GM21717 (cell line): ENCODE data around the gene TPPP2.
"Not testable (repeated sequence)": the region's sequence is repeated elsewhere in the genome, so short reads cannot be mapped to it uniquely, and the experiment has no call there.

Source experiments
- ATAC-seq: cut with Tn5 transposase; IDR thresholded peaks from one replicate; pipeline ENCODE4 v1.9.1; 2021; ENCODE audit warnings: mild to moderate bottlenecking, moderate library complexity; ENCODE audit not compliant: unreplicated experiment

TPPP2 gene

DNA sequence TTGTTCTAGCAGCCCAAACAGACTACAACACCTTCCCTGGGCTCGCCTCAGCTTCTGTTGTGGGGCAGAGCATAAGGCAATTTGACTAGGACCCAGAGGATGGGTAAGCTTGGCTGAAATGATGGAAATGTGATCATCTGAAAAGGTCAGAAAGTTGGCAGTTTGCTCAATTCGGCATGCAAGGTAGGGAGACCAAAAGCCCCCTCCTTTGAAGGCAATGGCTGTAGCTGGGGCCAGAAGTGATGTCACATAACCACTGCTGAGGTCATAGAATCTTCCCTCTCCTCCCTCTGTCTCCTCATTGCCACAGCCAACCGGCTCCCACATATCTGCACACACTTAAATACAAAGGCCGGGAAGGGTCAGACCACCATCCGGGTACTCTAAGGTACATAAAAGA, at the start of gene TPPP2:
TPPP2 (plus strand) TSS at position 301 of the 400 bp plus-strand sequence. CDS start 365 bp downstream, outside the sequence.
- ATAC-seq: no peak

DNA sequence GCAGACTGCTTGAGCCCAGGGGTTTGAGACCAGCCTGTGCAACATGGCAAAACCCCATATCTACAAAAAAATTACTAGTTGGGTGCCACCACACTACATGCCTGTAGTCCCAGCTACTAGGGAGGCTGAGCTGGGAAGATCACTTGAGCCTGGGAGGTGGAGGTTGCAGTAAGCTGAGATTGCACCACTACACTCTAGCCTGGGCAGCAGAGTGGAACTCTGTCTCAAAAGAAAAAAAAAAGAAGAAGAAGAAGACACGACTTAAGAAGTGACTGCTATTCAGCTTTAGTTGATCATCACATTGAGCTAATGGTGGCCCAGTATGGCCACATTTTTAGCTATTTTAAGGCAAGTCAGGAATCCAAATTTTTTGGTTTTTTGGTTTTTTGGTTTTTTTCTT, 49.1 kb upstream of the TPPP2 start:
- ATAC-seq: no peak

GRCh38 chr14:20982646-20983369, 47.2 kb upstream of the TPPP2 start:
- no peak for ATAC-seq

DNA sequence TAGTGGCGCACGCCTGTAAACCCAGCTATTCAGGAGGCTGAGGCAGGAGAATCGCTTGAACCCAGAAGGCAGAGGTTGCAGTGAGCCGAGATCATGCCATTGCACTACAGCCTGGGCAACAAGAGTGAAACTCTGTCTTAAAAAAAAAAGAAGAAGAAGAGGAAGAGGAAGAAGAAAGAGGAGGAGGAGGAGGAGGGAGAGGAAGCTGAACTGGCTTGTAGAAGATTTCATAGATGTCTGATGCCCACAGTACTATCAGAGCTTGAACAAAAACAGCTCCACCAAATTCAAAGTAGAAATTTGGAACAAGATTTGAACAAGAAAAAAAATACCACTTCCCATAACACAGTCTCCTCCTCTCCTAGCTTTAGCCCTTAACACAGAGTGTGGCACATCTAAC, 44.4 kb upstream of the TPPP2 start:
- ATAC-seq: not testable (repeated sequence)

GRCh38 chr14:20986811-20987210, 43.2 kb upstream of the TPPP2 start:
- ATAC-seq: no peak

- no peak for ATAC-seq
These were observed 41.1 kb upstream of the TPPP2 start for GRCh38 chr14:20988717-20989470.

DNA sequence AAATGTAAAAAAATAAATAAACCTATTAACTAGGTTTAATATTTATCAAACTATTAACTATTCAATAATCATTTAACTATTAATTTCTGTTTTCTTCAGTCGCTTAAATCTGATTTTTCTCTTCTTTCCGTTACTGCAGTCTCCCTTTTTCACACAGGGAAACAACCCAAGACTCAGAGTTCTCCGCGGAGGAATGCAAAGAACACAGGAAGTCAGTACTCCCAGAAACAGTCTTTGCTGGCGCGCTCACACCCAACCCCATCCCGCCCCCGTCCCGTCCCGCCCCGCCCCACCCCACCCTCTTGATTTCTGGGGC, 40.6 kb upstream of the TPPP2 start:
- no peak for ATAC-seq

- ATAC-seq: peak; percentile 91
These were observed 40.0 kb upstream of the TPPP2 start, which contains the start of gene METTL17 for GRCh38 chr14:20989787-20990600. METTL17 (plus strand) TSS chr14:20989980; CDS start chr14:20990003, 23 bp downstream.

- no peak for ATAC-seq
These were observed 33.5 kb upstream of the TPPP2 start for GRCh38 chr14:20996521-20996920.

DNA sequence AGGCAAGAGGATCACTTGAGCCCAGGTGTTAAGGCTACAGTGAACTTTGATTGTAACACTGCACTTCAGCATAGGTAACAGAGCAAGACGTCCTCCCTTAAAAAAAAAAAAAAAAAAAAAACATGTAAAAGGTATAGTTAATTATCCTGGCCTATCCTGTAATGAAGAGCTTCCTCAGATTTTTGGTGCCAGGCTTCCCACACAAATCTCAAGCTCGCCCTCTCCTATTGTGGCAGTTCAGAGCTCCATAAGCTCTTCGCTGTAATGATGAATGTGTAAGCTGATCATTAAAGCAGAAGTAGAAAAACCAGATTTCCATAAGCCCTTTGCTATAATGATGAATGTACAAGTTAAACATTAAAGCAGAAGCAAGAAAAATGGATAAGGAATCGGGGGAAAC, 32.9 kb upstream of the TPPP2 start:
- ATAC-seq: no peak

GRCh38 chr14:20997564-20997963, 32.5 kb upstream of the TPPP2 start:
- no peak for ATAC-seq

DNA sequence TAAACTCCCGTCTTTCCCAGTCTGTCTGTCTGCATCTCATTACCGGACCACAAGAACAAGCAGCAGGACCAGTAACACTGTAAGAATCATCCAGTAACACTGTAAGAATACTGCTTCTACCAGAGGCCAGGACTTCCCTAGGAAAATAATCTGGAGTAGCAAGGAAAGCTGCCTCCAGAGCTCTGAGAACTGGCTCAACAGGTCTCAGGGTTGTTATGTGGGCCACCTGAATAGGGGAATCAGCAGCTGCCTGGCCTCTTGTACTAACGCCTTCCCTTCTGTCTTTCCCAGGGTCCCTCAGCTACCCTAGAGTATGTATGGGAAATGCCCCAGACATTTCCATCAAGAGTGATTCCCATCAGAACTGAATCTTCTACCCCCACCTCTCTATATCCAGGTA, 31.9 kb upstream of the TPPP2 start:
- ATAC-seq: no peak

GRCh38 chr14:20998674-20999366, 31.2 kb upstream of the TPPP2 start, which contains the start of gene SLC39A2:
SLC39A2 (plus strand) TSS chr14:20999293; CDS start chr14:20999447, 154 bp downstream.
- no peak for ATAC-seq

GRCh38 chr14:20999591-20999990, 30.4 kb upstream of the TPPP2 start:
- no peak for ATAC-seq

- no peak for ATAC-seq
These were observed 28.8 kb upstream of the TPPP2 start for GRCh38 chr14:21001218-21001617.

GRCh38 chr14:21003788-21004346, 26.1 kb upstream of the TPPP2 start:
- no peak for ATAC-seq

- ATAC-seq: not testable (repeated sequence)
These were observed 20.3 kb upstream of the TPPP2 start for GRCh38 chr14:21009721-21010120.

DNA sequence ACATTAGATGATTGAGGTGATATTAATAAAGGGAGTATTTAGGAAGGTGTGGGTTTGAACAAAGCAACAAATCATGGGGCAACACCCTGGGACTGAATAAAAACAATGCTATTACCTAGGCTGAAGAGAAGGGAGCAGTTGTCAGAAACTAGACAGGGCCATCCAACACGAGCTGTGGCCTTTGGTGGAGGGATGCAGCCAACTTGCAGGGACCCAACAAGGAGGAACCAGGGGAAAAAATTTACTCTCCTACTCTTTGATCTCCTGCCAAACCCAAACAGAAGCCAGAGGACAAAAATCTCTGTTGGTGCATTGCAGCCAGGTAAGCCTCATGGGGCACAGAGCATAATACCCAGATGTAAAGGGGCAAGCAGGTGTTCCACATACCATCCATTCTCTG, 18.9 kb upstream of the TPPP2 start:
- ATAC-seq: no peak

DNA sequence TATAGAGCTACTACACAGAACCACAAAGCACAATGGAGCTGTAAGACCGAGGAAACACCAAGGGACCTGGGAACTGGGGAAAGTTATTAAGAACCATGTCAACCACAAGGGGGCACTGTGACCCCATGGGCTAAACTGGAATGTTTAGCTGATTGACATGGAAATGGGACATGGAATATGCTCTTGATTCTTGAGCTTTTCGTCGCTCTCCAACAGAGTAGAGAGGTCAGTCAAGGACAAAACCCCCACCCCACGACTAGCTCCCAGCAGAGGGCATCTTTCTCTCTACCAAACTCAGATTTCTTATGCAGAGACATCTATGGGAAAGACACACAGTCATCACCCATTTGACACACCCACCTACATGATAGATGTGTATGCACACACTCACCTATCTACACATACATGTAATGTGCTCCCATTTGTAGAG, 15.2 kb upstream of the TPPP2 start:
- ATAC-seq: no peak

DNA sequence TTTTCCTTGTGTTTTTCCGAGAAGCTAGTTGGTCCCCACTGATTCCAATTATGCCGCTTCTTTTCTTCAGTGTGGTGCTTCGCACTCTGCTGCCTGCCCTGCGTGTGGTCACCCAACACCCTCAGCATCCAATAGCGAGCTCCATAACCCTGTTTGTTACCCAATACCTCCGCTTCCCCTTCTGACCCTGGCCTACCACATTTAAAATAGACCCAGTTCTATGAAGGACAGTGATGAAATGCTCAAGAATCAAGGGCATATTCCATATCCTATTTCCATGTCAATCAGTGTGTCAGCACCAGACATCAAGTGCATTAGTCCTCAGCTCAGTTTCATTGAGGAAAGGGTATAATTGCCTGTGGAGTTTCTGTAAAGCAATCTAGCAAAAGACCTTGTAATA, 14.7 kb upstream of the TPPP2 start:
- no peak for ATAC-seq
